Activated CD4-positive, alpha-beta T cell treated with anti-CD3 and anti-CD28 coated beads, Interleukin-2, amount 10 ng/mL, durations not matched to agents 24 days and 14 days (primary cell): ENCODE results near the gene LRRC56. TPM values are rescaled to one million over a fixed set of nuclear protein-coding genes. Genes with fewer than 3 reads are reported as not detected.

Experiments
- DNase-seq: peaks from one replicate; pipeline ENCODE4 v3.0.0; 2022
- H3K27ac Mint-ChIP-seq: one replicate; pipeline ENCODE4 v1.8.0; 2022; ENCODE audit warnings: mild to moderate bottlenecking, mixed read lengths
- H3K27me3 Mint-ChIP-seq: one replicate; pipeline ENCODE4 v1.8.0; 2022; ENCODE audit warnings: mixed read lengths
- H3K36me3 Mint-ChIP-seq: one replicate; pipeline ENCODE4 v1.8.0; 2022; ENCODE audit warnings: low read depth, mild to moderate bottlenecking, mixed read lengths
- H3K4me1 Mint-ChIP-seq: one replicate; pipeline ENCODE4 v1.8.0; 2021; ENCODE audit warnings: mixed read lengths
- H3K4me3 Mint-ChIP-seq: one replicate; pipeline ENCODE4 v1.8.0; 2022; ENCODE audit warnings: mild to moderate bottlenecking, moderate library complexity, mixed read lengths
- H3K9me3 Mint-ChIP-seq: one replicate; pipeline ENCODE4 v1.8.0; 2021; ENCODE audit warnings: mixed read lengths
- intact Hi-C: fragments of 100-400 bp; cut with micrococcal nuclease; formaldehyde crosslinking; loops from one replicate; pipeline ENCODE4 v1.15.1; 2023
- total RNA-seq: library from RNA; stranded (reverse); gene quantifications from 2 replicates; pipeline ENCODE4 v1.2.3, GENCODE V29; 2022

Gene LRRC56
- total RNA-seq, 1 donor from 2014 or later: 2.1 TPM

- peaks cover 10% of the 10 kb centered on the region for H3K36me3 Mint-ChIP-seq
- no peaks in the 10 kb centered on the region for H3K9me3 Mint-ChIP-seq
- H3K4me3 Mint-ChIP-seq: no peak overlapping the region
- no peak for DNase-seq
- intact Hi-C loops: loop anchor here (1.0 to 5.0 kb wide), 2 partner anchors 17 to 162 kb away; partner anchors contain the start of genes DEAF1 and TMEM80
- no peaks in the 10 kb centered on the region for H3K27me3 Mint-ChIP-seq
- peaks cover 15% of the 10 kb centered on the region for H3K4me1 Mint-ChIP-seq
- no peak overlapping the region for H3K27ac Mint-ChIP-seq
Measured at GRCh38 chr11:535210-535518, 2.2 kb upstream of the LRRC56 start.

GRCh38 chr11:535519-536454 lies 1.5 kb upstream of the LRRC56 start, which contains the start of gene HRAS:
Gene HRAS (minus strand): TSS chr11:535576.
- intact Hi-C loops: loop anchor here (1.0 to 5.0 kb wide), 3 partner anchors 17 to 162 kb away; partner anchors contain the start of genes DEAF1 and TMEM80
- Mint-ChIP-seq H3K4me3 (peak within 1 kb of the TSS; percentile 89), H3K9me3 (no peaks in the 10 kb centered on the region), H3K27me3 (no peaks in the 10 kb centered on the region), H3K27ac (peak within 1 kb of the TSS; percentile 83), H3K4me1 (peaks cover 15% of the 10 kb centered on the region), H3K36me3 (peaks cover 10% of the 10 kb centered on the region)
- DNase-seq: peak; percentile 99

- no peak for DNase-seq
- intact Hi-C loops: loop anchor here (1.0 to 5.0 kb wide), 3 partner anchors 17 to 159 kb away; partner anchors contain the start of genes DEAF1, RNH1 and TMEM80
- Mint-ChIP-seq H3K4me3 (peak overlapping the region; percentile 89), H3K4me1 (peaks cover 16% of the 10 kb centered on the region), H3K36me3 (peaks cover 4% of the 10 kb centered on the region), H3K27ac (no peak overlapping the region), H3K27me3 (no peaks in the 10 kb centered on the region), H3K9me3 (no peaks in the 10 kb centered on the region)
Measured at GRCh38 chr11:537622-538430, 499 bp downstream of the LRRC56 start.

GRCh38 chr11:538431-539051 lies 1.2 kb downstream of the LRRC56 start:
- intact Hi-C loops: loop anchor here (5.0 kb wide), 1 partner anchor 159 kb away; the partner anchor contains the start of genes DEAF1 and TMEM80
- Mint-ChIP-seq H3K9me3 (no peaks in the 10 kb centered on the region), H3K27me3 (no peaks in the 10 kb centered on the region), H3K27ac (no peak overlapping the region), H3K4me3 (no peak overlapping the region), H3K4me1 (peaks cover 16% of the 10 kb centered on the region), H3K36me3 (peaks cover 4% of the 10 kb centered on the region)
- DNase-seq: peak; percentile 59

GRCh38 chr11:539971-540481 lies 2.7 kb downstream of the LRRC56 start:
- Mint-ChIP-seq H3K4me1 (peaks cover 13% of the 10 kb centered on the region), H3K27ac (no peak overlapping the region), H3K9me3 (no peaks in the 10 kb centered on the region), H3K36me3 (peaks cover 2% of the 10 kb centered on the region), H3K4me3 (no peak overlapping the region), H3K27me3 (no peaks in the 10 kb centered on the region)
- intact Hi-C loops: loop anchor here (5.0 kb wide), 1 partner anchor 157 kb away; the partner anchor contains the start of genes DEAF1 and TMEM80
- peak; percentile 57 for DNase-seq

- no peaks in the 10 kb centered on the region for H3K27me3 Mint-ChIP-seq
- H3K9me3 Mint-ChIP-seq: no peaks in the 10 kb centered on the region
- H3K36me3 Mint-ChIP-seq: peaks cover 2% of the 10 kb centered on the region
- H3K27ac Mint-ChIP-seq: no peak overlapping the region
- peaks cover 13% of the 10 kb centered on the region for H3K4me1 Mint-ChIP-seq
- no peak overlapping the region for H3K4me3 Mint-ChIP-seq
- intact Hi-C loops: no loop called here
- DNase-seq: peak; percentile 59
Measured at GRCh38 chr11:540583-541432, 3.5 kb downstream of the LRRC56 start.

- no peak overlapping the region for H3K27ac Mint-ChIP-seq
- DNase-seq: peak; percentile 57
- intact Hi-C loops: no loop called here
- no peaks in the 10 kb centered on the region for H3K27me3 Mint-ChIP-seq
- H3K4me1 Mint-ChIP-seq: peaks cover 8% of the 10 kb centered on the region
- no peaks in the 10 kb centered on the region for H3K36me3 Mint-ChIP-seq
- H3K4me3 Mint-ChIP-seq: no peak overlapping the region
- no peaks in the 10 kb centered on the region for H3K9me3 Mint-ChIP-seq
Measured at GRCh38 chr11:541433-541885, 4.1 kb downstream of the LRRC56 start.

- no peak overlapping the region for H3K27ac Mint-ChIP-seq
- H3K4me1 Mint-ChIP-seq: peaks cover 2% of the 10 kb centered on the region
- intact Hi-C loops: no loop called here
- no peak overlapping the region for H3K4me3 Mint-ChIP-seq
- no peaks in the 10 kb centered on the region for H3K36me3 Mint-ChIP-seq
- H3K27me3 Mint-ChIP-seq: no peaks in the 10 kb centered on the region
- DNase-seq: no peak
- no peaks in the 10 kb centered on the region for H3K9me3 Mint-ChIP-seq
Measured at GRCh38 chr11:544817-545166, 7.5 kb downstream of the LRRC56 start.

- no peak overlapping the region for H3K4me3 Mint-ChIP-seq
- H3K36me3 Mint-ChIP-seq: no peaks in the 10 kb centered on the region
- peaks cover 2% of the 10 kb centered on the region for H3K4me1 Mint-ChIP-seq
- no peaks in the 10 kb centered on the region for H3K9me3 Mint-ChIP-seq
- intact Hi-C loops: no loop called here
- no peaks in the 10 kb centered on the region for H3K27me3 Mint-ChIP-seq
- DNase-seq: no peak
- no peak overlapping the region for H3K27ac Mint-ChIP-seq
Measured at GRCh38 chr11:545171-545570, 7.8 kb downstream of the LRRC56 start.

- intact Hi-C loops: no loop called here
- no peak overlapping the region for H3K27ac Mint-ChIP-seq
- H3K4me1 Mint-ChIP-seq: no peaks in the 10 kb centered on the region
- no peak overlapping the region for H3K4me3 Mint-ChIP-seq
- DNase-seq: no peak
- H3K9me3 Mint-ChIP-seq: no peaks in the 10 kb centered on the region
- no peaks in the 10 kb centered on the region for H3K27me3 Mint-ChIP-seq
- no peaks in the 10 kb centered on the region for H3K36me3 Mint-ChIP-seq
Measured at GRCh38 chr11:548700-549603, 11.6 kb downstream of the LRRC56 start.

- H3K4me3 Mint-ChIP-seq: no peak overlapping the region
- no peaks in the 10 kb centered on the region for H3K4me1 Mint-ChIP-seq
- DNase-seq: no peak
- intact Hi-C loops: no loop called here
- no peaks in the 10 kb centered on the region for H3K36me3 Mint-ChIP-seq
- no peaks in the 10 kb centered on the region for H3K9me3 Mint-ChIP-seq
- H3K27ac Mint-ChIP-seq: no peak overlapping the region
- no peaks in the 10 kb centered on the region for H3K27me3 Mint-ChIP-seq
Measured at GRCh38 chr11:550021-550745, 12.9 kb downstream of the LRRC56 start.
